Caki2 (cell line): ENCODE results near the gene ERP27. TPM values are rescaled to one million over a fixed set of nuclear protein-coding genes. Genes with fewer than 3 reads are reported as not detected.

Experiments used
- DNase-seq: peaks from one replicate; pipeline ENCODE4 v3.0.0-alpha.2; 2015; ENCODE audit warnings: low read depth
- in situ Hi-C: cut with HindIII; loops from 2 replicates; pipeline ENCODE4 v1.10.0; 2016; ENCODE audit warnings: low sequenced_read_pairs, low pct_unique_long_range_greater_than_20kb, mixed read lengths
- total RNA-seq: library from RNA; depleted of rRNA; stranded (reverse); fragments of >200 nt; shearing (Covaris generic); gene quantifications from 2 replicates; pipeline ENCODE4 v1.2.3, GENCODE V29; 2014; ENCODE audit warnings: low replicate concordance

ERP27 gene
- total RNA-seq, 1 experiment from 2014 or later = not detected

DNA sequence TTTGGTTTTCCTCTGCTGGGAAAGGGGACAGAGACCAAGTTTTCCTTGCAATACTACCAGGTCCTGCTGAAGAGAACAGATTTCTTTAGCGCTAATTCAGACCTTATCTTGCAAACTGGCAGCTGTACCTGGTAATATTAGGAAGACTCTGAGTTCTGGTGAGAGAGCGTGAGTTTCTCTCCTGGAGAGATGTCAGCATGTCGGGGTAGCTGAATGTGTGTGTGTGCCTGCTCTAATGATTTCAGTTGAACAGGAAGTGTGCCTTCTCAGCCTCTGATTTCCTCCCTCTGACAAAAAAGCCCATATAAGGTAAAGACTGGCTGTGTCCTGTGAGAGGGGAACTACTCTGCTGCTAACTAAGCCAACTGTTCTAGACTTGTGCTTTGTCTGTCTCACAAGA is 10.3 kb upstream of the ERP27 start:
- in situ Hi-C loops = no loop called here
- DNase-seq = peak; percentile 36

DNA sequence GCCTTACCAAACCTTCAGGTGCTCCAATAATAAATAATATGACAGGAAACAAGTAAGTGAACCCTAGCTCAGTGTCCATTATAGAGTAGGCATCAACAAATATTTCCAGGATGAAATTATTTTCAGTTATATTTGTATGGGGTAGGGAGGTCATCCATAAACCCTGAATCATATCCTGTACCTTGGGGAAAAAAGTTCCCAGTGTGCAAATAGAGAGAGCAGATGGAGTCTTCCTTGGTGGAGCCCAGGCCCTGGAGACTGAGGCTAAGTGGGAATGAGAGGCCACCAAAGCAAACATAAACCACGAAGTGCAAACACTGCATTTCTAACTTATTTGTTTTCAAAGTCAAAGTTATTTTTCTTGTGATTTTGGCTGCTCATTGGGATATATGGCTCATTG is 8.5 kb upstream of the ERP27 start:
- in situ Hi-C loops = no loop called here
- no peak for DNase-seq

DNA sequence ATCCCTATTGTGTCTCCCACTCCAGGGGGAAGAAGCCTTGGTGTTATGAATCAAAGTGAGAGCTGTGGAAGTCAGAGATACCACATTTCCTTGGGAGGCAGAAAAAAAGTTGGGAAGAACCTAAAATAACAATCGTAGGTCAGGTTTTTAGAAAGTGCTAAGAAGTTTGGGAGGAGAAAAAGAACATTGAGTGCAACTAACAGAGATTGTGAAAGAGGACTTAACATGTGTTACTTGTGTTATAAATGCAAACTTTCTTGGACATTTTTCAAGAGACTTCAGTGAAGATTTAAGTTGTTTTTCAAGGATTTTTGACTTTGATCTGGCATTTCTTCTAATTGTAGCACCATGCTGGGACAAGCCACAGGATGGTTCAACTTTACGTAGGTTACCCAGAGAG is 7.8 kb upstream of the ERP27 start:
- in situ Hi-C loops = no loop called here
- DNase-seq = no peak

DNA sequence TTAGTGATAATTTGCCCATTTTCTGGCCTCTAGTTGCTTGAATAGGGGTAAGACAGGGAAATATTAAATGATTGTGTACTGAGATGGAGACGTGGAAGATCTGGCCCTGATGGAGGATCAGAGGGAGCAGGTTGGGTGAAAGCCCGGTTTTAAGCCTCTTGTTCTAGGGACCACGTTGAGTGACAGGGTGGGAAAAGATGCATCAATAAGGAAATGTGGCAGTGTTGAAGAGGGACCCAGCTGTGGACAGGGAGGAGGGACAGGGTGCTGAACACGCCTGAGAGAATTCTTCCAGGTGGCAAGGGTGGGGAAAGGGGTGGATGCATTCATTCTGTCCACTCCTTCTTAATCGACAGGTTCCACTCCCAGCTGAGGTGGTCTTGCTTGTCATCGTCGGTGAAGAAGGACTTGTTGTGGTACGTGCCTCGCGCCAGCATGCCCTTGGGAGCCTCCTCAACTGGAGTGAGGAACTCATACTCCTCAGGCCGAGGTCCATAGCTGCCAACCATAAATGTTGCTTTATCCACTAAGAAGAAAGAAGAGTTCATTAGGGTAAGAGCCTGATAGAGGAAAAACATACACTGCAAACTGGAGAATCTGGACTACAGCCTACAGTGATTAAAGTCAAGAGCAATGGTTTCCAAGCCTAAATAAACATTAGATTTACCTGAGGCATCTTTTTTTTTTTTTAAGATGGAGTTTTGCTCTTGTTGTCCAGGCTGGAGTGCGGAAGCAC is 4.0 kb upstream of the ERP27 start:
- in situ Hi-C loops = no loop called here
- no peak for DNase-seq

DNA sequence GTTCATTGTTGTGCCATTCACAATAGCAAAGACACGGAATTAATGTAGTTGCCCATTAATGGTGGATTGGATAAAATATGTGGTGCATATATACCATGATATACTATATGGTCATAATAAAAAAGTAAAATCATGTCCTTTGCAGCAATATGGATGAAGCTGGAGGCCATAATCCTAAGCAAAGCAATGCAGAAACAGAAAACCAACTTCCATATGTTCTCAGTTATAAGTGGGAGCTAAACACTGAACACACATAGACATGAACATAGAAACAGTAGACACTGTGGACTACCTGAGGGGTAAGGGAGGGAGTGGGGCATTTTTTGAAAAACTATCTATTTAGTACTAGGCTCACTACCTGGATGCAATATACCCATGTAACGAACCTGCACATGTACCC is 3.0 kb upstream of the ERP27 start:
- no peak for DNase-seq
- in situ Hi-C loops = no loop called here

DNA sequence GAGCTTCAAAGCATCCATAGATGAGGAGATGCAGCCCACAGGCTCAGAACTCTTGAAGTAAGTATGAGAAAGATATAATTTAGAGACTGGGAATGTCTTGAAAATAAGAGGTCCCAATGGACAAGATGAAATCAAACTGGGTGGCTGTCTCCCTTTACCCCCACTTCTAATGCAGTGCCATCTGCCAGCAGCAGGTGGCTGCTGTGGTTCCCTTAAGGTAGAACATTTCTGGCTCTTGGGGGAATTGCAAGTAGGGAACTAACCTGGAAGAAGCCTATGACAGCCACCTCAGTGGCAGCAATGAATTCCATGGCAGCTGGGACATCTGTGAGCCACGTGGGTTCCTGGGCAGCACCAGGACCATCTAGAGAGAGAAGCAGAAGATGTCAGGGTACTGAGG is 648 bp downstream of the ERP27 start:
- in situ Hi-C loops = no loop called here
- DNase-seq = no peak

DNA sequence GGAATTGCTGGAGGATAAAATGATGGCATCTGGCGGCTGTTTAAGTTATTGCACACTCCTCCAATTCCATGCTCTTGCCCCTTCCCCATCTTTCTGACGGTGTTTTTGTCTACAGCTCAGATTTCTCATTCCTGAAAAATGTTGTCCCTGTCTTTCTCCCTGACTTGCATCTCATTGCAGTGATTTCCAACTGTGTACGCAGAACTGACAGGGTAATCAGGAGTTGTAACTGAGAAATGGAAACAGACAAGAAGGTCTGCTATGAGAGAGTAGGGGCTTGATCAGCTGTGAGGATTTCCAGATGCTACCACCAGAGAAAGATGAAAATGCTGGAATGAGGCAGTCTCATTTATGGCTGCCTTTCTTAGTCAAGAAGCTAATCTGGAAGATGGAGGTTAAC is 1.3 kb downstream of the ERP27 start:
- in situ Hi-C loops = no loop called here
- no peak for DNase-seq

DNA sequence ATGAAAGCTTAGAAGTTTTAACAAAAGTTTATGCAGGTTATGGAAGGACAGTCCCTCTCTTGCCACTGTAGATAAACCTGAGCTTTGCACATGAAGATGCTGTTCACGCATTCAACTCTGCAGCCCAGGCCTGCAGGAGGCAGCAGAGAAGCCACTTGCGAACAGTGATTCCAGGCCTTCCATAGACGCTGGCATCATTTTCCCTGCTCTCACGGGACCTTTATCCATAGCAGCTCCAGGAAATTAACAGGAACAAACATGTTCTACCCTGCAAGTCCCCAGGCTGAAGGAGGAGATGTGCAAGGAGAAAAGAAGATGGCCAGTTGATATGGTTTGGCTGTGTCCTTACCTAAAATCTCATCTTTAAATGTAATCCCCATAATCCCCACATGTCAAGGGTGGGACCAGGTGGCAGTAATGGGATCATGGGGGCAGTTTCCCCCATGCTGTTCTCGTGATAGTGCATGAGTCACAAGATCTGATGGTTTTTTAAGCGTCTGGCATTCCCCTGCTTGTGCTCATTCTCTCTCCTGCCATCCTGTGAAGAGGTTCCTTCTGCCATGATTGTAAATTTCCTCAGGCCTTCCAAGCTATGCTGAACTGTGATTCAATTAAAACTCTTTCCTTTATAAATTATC is 2.0 kb downstream of the ERP27 start:
- DNase-seq = no peak
- in situ Hi-C loops = no loop called here

DNA sequence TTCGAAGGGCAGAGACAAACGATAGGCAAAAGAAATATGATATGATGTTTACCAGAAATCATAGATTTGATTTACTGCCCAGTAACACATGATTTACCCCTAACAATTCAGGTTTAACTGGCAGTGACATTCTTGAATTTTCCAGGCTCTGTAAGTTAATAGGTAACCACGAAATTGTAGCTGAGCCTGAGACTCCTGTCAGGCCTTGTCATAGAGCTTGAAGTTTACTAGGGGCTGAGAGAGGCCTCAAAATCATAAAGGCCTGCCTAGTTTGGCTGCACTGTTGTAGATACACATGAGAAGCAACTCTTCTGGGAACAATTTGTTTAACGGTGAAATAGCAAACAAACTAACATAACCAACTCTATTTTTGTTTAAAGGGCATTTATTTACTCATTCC is 3.3 kb downstream of the ERP27 start:
- DNase-seq = peak; percentile 22
- in situ Hi-C loops = no loop called here

DNA sequence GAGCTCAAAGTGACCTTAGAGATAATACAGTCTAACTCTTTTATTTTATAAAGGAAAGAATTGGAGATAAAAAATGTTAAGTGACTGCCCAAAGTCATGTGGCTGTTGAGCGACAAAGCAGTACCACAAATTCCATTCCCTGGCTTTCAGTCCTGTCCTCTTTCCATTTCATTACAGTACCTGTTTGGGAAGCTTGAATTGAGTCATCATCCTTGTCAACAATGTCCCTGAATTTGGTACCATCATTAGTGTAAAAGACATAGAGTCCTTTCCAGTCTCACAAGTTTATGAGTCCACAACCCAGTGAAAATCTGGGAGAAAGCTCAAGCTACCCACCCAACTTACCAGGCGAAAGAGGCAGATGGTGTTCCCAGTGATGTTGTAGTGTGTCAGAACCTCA is 3.8 kb downstream of the ERP27 start:
- DNase-seq = no peak
- in situ Hi-C loops = no loop called here

DNA sequence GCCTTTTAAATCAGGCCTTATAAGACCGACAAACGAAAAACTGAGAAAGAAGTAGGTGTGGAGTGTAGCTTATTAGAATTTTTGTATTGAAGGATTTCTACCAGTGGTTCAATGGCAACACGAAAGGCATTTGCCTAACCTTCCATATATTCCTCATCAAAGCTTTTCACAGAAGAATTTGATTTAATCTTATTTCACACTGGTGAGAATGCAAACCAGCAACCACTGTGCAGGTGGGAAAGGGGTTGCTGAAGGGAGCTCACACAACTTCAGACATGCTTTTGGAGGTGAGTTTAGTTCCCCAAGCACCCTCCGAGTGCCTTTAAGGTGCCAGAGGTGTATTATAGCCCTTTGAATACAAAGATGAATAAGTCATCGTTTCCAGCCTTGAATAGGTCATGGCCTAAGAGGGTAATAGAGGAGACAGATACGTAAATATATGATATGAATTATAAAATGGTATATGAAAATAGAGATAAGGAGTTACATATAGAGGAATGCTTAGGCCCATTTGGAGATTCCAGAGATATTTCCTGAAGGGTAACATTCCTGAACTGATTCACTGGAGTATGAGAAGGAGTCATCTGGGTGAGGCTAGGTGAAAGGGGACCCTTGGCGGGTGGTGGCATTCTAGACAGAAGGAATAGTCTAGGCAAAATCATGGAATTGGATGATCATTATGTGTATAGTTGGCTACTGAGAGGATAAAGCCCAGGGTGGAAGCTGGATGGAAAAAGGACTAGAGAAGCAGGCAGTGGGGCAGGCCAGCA is 6.4 kb downstream of the ERP27 start:
- in situ Hi-C loops = no loop called here
- DNase-seq = no peak

DNA sequence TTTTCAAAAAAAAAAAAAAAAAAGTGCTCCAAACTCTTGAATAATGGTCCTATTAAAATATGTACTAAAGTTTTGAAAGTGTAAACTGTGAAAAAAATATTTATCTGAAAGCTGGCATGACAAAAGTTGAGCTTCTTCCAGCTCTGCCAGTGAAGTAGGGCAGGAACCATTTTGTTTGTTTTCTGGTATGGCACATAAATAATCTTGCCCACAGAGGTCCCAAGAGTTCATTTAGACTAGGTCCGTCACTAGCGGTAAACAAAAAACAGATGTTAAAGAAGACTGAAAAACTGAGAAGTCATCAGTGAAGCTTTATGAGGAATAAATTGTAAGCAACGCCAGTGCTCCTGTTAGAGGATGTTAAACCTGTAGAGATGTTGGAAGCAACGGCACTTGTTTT is 7.0 kb downstream of the ERP27 start:
- no peak for DNase-seq

DNA sequence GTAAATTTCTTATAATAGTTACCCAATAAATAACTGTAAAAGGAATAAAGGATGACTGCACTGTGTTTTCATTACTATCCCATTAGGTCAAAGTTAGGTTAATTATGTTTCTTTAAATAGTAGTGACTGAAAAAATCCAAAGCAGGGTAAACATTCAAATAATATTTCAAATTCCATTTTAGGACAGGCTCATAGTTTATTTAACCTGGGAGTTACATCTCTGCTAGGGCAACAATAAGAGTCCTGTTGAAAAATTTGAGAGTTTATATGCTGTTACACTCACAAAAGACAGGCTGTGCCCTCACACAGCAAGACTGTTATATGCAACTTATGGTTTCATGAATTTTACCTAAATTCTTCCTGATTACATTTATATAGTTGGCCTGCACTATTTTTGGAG is 8.0 kb downstream of the ERP27 start:
- DNase-seq = peak; percentile 46
- in situ Hi-C loops = no loop called here

More for the DNA sequence above, 7.0 kb downstream of the ERP27 start:
- in situ Hi-C loops = no loop called here

DNA sequence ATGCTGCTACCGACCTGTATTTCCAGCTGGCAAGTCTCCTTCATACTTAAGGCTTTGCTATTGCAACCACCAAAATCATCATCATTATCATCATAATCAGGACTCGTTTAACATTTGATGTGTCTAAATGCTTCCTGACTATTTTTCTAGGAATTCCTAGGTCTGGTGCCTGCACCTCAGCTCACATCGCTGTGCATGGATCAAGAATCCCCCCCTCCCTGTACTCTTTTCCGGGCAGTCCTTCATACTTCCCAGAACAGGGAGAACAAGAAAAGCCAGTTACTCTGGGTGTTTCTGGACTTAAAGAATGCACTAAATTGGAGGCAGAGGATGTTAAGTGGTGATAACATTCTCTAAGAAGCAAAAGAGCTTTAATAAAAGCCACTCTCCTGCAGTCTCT is 9.4 kb downstream of the ERP27 start:
- in situ Hi-C loops = no loop called here

DNA sequence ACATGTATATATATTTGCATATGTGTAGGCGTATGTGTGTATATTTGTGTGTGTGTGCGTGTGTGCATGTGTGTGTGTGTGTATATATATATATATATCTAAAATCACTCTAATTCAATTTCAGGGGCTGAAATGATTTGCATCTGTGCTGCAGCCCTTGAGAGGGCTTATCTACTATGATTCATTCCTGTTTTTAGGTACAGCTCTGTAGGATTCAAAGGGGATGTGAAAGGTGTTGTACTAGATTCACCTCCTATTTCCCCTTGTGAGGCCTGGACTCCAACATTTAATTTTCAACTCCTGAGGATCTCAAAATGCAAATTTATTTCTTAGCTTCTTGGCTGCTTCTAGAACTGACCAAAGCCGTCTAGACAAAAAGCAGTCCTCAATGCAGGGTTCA is 11.1 kb downstream of the ERP27 start:
- no peak for DNase-seq
- in situ Hi-C loops = no loop called here

More for the DNA sequence above, 9.4 kb downstream of the ERP27 start:
- no peak for DNase-seq

DNA sequence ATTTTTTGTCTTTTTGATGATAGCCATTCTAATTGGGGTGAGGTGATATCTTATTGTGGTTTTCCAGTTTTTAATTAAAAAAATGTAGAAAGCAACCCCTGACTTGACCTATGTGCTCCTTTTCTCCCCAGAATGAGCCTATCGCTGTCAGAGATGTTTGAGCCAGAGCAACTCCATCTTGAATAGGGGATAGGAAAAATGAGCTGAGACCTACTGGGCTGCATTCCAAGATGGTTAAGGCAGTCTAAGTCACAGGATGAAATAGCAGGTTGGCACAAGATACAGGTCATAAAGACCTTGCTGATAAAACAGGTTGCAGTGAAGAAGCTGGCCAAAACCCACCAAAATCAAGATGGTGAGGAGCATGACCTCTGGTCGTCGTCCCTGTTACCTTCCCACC is 13.8 kb downstream of the ERP27 start:
- in situ Hi-C loops = no loop called here
- DNase-seq = no peak

DNA sequence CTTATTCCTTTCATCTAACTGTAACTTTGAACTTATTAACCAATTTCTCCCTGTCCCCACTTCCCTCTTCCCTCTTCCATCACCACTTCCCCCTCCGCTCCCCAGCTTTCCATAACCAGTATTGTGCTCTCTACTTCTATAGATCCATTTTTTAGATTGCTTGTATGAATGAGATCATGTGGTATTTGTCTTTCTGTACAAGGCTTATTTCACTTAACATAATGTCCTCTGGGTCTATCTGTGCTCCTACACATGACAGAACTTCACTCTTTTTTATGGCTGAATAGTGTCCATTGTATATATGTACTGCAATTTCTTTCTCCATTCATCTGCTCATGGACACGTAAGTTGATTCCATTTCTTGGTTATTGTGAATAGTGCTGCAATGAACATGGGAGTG is 14.4 kb downstream of the ERP27 start:
- in situ Hi-C loops = no loop called here
- no peak for DNase-seq

DNA sequence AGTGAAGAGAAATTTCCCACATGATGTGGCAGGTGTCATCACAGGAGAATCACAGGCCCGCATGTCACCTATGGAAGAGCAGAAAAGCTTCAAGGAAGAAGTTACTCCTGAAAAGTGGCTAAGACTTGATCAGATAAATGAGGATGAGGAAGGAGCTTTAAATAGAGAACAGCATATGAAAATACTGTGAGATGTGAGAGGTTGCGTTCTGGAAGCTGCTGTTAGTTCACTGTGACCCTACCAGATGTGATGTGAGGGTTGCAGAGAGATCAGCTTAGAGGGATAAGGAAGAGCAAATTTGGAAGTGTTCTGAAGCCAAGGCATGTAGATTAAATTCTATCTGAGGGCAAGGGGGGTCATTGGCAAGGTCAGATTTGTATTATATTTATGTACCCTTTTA is 17.1 kb downstream of the ERP27 start:
- DNase-seq = no peak
- in situ Hi-C loops = no loop called here

DNA sequence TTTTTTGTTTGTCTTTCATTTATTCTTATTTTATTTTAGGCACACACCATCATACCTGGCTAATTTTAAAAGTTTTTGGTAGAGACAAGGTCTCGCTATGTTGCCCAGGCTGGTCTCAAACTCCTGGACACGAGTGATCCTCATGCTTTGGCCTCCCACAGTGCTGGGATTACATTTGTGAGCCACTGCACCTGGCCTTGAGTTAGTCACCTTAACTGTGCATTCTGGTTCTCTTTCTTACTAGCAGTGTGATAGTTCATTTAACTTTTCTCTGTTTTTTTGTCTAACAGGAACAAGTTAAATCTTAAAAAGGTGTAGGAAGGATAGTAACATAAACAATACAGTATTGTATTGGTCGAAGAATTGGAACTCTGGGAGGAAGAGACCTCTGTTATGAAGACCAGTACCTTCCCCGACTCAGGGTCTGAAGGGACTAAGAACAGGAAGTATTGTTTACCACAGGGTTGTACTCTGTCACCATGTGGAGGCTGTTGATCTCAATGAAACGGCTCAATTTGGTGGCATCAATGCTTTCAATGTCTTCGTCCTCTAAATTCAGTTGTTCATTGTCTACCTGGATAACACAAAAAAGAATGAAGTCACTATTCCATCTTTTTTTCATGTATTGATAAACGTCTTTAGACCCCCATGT is 17.7 kb downstream of the ERP27 start:
- no peak for DNase-seq
- in situ Hi-C loops = no loop called here
